Measurements from ENCODE around the gene RYR1. TPM values are rescaled to one million over a fixed set of nuclear protein-coding genes. Genes with fewer than 3 reads are reported as not detected.

RYR1 gene
- total RNA-seq: under 0.01 and 0.03 TPM in 2 replicates

GRCh38 chr19:38433268-38433733 is at the start of gene RYR1:
TSS of gene RYR1 (plus strand) at chr19:38433691. CDS start at chr19:38433830, 139 bp downstream.

GRCh38 chr19:38387550-38388348 is 45.7 kb upstream of the RYR1 start, which contains the start of gene GGN:
TSS of gene GGN (minus strand) at chr19:38388034. CDS start at chr19:38387261, 773 bp downstream.

GRCh38 chr19:38388349-38389100 is 45.0 kb upstream of the RYR1 start, which contains the start of gene SPRED3:
TSS of gene SPRED3 (plus strand) at chr19:38388697. CDS start at chr19:38390303, 1,606 bp downstream.

GRCh38 chr19:38402967-38403674 is 30.4 kb upstream of the RYR1 start, which contains the start of gene FAM98C:
TSS of gene FAM98C (plus strand) at chr19:38403093. CDS start at chr19:38403154, 61 bp downstream.

GRCh38 chr19:38425810-38426466 is 7.6 kb upstream of the RYR1 start, which contains the start of gene RASGRP4:
TSS of gene RASGRP4 (minus strand) at chr19:38426219. CDS start at chr19:38426091, 128 bp downstream.

GRCh38 chr19:38617764-38618589 is 184.5 kb downstream of the RYR1 start, which contains the start of gene MAP4K1:
TSS of gene MAP4K1 (minus strand) at chr19:38617953. CDS start at chr19:38617895, 58 bp downstream.

GRCh38 chr19:38618590-38619360 is 185.3 kb downstream of the RYR1 start, which contains the start of gene EIF3K:
TSS of gene EIF3K (plus strand) at chr19:38619188. CDS start at chr19:38619269, 81 bp downstream.

Other genes starting within 250 kb of the RYR1 start
- gene DPF1, start 209.5 kb upstream of the RYR1 start, total RNA-seq: 1.0 and 1.6 TPM in 2 replicates
- gene PPP1R14A, start 177.3 kb upstream of the RYR1 start, total RNA-seq: 5.1 and 7.0 TPM in 2 replicates
- 10.9 and 17.7 TPM in 2 replicates for gene SPINT2, start 169.1 kb upstream of the RYR1 start, total RNA-seq
- not detected in 2 replicates for gene C19orf33, start 129.4 kb upstream of the RYR1 start, total RNA-seq
- gene YIF1B, start 117.7 kb upstream of the RYR1 start, total RNA-seq: 103 and 109 TPM in 2 replicates
- gene KCNK6, start 113.8 kb upstream of the RYR1 start, total RNA-seq: 9.3 and 13.0 TPM in 2 replicates
- gene CATSPERG, start 97.9 kb upstream of the RYR1 start, total RNA-seq: 2.4 and 6.5 TPM in 2 replicates
- gene PSMD8, start 59.1 kb upstream of the RYR1 start, total RNA-seq: 243 and 262 TPM in 2 replicates
- 0.46 and 0.86 TPM in 2 replicates for gene GGN, start 45.7 kb upstream of the RYR1 start, total RNA-seq
- 3.0 and 6.0 TPM in 2 replicates for gene SPRED3, start 45.0 kb upstream of the RYR1 start, total RNA-seq
- 8.7 and 9.1 TPM in 2 replicates for gene FAM98C, start 30.6 kb upstream of the RYR1 start, total RNA-seq
- not detected in 2 replicates for gene RASGRP4, start 7.5 kb upstream of the RYR1 start, total RNA-seq
- 0.07 and 0.46 TPM in 2 replicates for gene MAP4K1, start 184.3 kb downstream of the RYR1 start, total RNA-seq
- gene EIF3K, start 185.5 kb downstream of the RYR1 start, total RNA-seq: 202 and 241 TPM in 2 replicates
- 515 and 707 TPM in 2 replicates for gene ACTN4, start 214.0 kb downstream of the RYR1 start, total RNA-seq

All from smooth muscle cell of the pulmonary artery (primary cell).